K562 (cell line): Measurements from ENCODE around the gene CCDC184. TPM values are rescaled to one million over a fixed set of nuclear protein-coding genes. Genes with fewer than 3 reads are reported as not detected.

ENCODE experiments used
- C11orf30 ChIP-seq: fragments of 450-650 bp; IDR thresholded peaks from 2 replicates; pipeline ENCODE4 v1.6.1; 2016; ENCODE audit warnings: low read depth, mild to moderate bottlenecking
- FOXA3 ChIP-seq, 2 experiments: fragments of 450-650 bp in 1 of 2; sonication (generic) in 1 of 2; formaldehyde crosslinking; IDR thresholded peaks in 1 of 2; conservative IDR thresholded peaks in 1 of 2; 2 replicates each; pipeline versions ENCODE4 v1.4.0 to v1.8.0; 2020 to 2022; ENCODE audit warnings: mild to moderate bottlenecking in 2 of 2, missing genetic modification reagents in 1 of 2
- FUS ChIP-seq: fragments of 200-400 bp; formaldehyde crosslinking; optimal IDR thresholded peaks from 2 replicates; pipeline ENCODE3; 2017; ENCODE audit warnings: low read depth, low read length
- HOXB6 ChIP-seq: fragments of 250-450 bp; sonication (Bioruptor Pico); IDR thresholded peaks from 2 replicates; pipeline ENCODE4 v1.5.1; 2022; ENCODE audit warnings: mild to moderate bottlenecking, borderline replicate concordance
- ILK ChIP-seq: fragments of 450-650 bp; IDR thresholded peaks from 2 replicates; pipeline ENCODE4 v1.6.1; 2016; ENCODE audit warnings: missing genetic modification characterization, low read depth, mild to moderate bottlenecking, missing compliant biosample characterization, moderate library complexity, borderline replicate concordance
- KDM2B ChIP-seq: fragments of 250-450 bp; sonication (Bioruptor Pico); IDR thresholded peaks from 2 replicates; pipeline ENCODE4 v1.8.0; 2021; ENCODE audit warnings: mild to moderate bottlenecking, moderate library complexity
- MAX ChIP-seq: sonication (generic); formaldehyde crosslinking; IDR thresholded peaks from 2 replicates; pipeline ENCODE4 v1.9.0; 2022; ENCODE audit warnings: mild to moderate bottlenecking, missing genetic modification reagents
- MBD1 ChIP-seq: fragments of 250-450 bp; sonication (Bioruptor Pico); IDR thresholded peaks from 2 replicates; pipeline ENCODE4 v1.8.0; 2022; ENCODE audit warnings: inconsistent platforms
- MBD2 ChIP-seq: sonication (generic); IDR thresholded peaks from 2 replicates; pipeline ENCODE4 v1.6.1; 2016; ENCODE audit warnings: low read depth, borderline replicate concordance
- POLR2A ChIP-seq: fragments of 450-650 bp; conservative IDR thresholded peaks from 2 replicates; pipeline ENCODE4 v1.6.1; 2016
- SMAD2 ChIP-seq: fragments of 150-350 bp; IDR thresholded peaks from 2 replicates; pipeline ENCODE4 v1.6.1; 2014; ENCODE audit warnings: low read depth, mild to moderate bottlenecking, low read length
- STAG1 ChIP-seq: sonication (generic); formaldehyde crosslinking; IDR thresholded peaks from 2 replicates; pipeline ENCODE4 v1.5.0; 2020; ENCODE audit warnings: missing genetic modification reagents, borderline replicate concordance
- TAL1 ChIP-seq: fragments of 450-650 bp; IDR thresholded peaks from 2 replicates; pipeline ENCODE4 v1.6.1; 2016; ENCODE audit warnings: mild to moderate bottlenecking
- TFE3 ChIP-seq: fragments of 450-650 bp; formaldehyde crosslinking; IDR thresholded peaks from 2 replicates; pipeline ENCODE4 v1.4.0; 2020; ENCODE audit warnings: mild to moderate bottlenecking, mixed read lengths
- TRIM24 ChIP-seq, 2 experiments: fragments of 450-650 bp; IDR thresholded peaks; 2 replicates each; pipeline ENCODE4 v1.6.1; 2016
- ZKSCAN3 ChIP-seq: fragments of 250-450 bp; sonication (Bioruptor Pico); IDR thresholded peaks from 2 replicates; pipeline ENCODE4 v1.4.0; 2020
- ZNF124 ChIP-seq: sonication (generic); formaldehyde crosslinking; IDR thresholded peaks from 2 replicates; pipeline ENCODE4 v1.8.1; 2022; ENCODE audit warnings: missing genetic modification reagents
- ZNF24 ChIP-seq: fragments of 450-650 bp; IDR thresholded peaks from 2 replicates; pipeline ENCODE4 v1.6.1; 2016
- ZNF609 ChIP-seq: sonication (generic); formaldehyde crosslinking; IDR thresholded peaks from 2 replicates; pipeline ENCODE4 v1.8.1; 2023; ENCODE audit warnings: missing genetic modification reagents, mild to moderate bottlenecking, borderline replicate concordance
- ZNF75A ChIP-seq: fragments of 450-650 bp; formaldehyde crosslinking; IDR thresholded peaks from 2 replicates; pipeline ENCODE4 v1.4.0; 2020; ENCODE audit warnings: mild to moderate bottlenecking
- ZNF778 ChIP-seq: fragments of 450-650 bp; formaldehyde crosslinking; IDR thresholded peaks from 2 replicates; pipeline ENCODE4 v1.4.0; 2020; ENCODE audit warnings: mild to moderate bottlenecking, moderate library complexity
- polyA plus RNA-seq, 8 experiments: library from polyadenylated mRNA; depleted of rRNA in 4 of 8; stranded (reverse) in 5 of 8; unstranded in 3 of 8; fragments of >200 nt; fragmentation: Nextera tagmentation in 2 of 8; fragmentation: Illumina TruSeq in 1 of 8; extraction: Ambion mirVana in 2 of 8; extraction: Trizol in 1 of 8; gene quantifications; 2 replicates each; pipeline versions ENCODE4 v1.2.1 to v1.2.3, GENCODE V29; 2011 to 2014; ENCODE audit warnings: inconsistent platforms in 1 of 8, missing spikeins in 1 of 8
- total RNA-seq, 7 experiments: library from RNA; depleted of rRNA in 6 of 7; stranded (reverse); fragments of >200 nt in 6 of 7; fragmentation: Illumina TruSeq in 2 of 7; extraction: Trizol in 2 of 7; gene quantifications; 2 replicates each; pipeline versions ENCODE4 v1.2.1 to v1.2.3, GENCODE V29; 2011 to 2021; ENCODE audit warnings: low replicate concordance in 1 of 7

CCDC184 gene
- total and polyA plus RNA-seq, 9 of the 15 experiments (the other 6 are each of a cell fraction or from before 2014, with no cell fraction given), result 0.09 TPM; not detected in 8

- TF ChIP-seq ZNF609 (CRISPR knock-in tag) (no peak), ZKSCAN3 (no peak), TFE3 (no peak), ZNF778 (CRISPR knock-in tag) (no peak), C11orf30 (peak; percentile 61), HOXB6 (CRISPR knock-in tag) (no peak), MBD2 (peak; percentile 45; the same call in 1 of the 2 replicates), KDM2B (CRISPR knock-in tag) (no peak), SMAD2 (no peak), MBD1 (CRISPR knock-in tag) (no peak), ZNF75A (CRISPR knock-in tag) (no peak), FUS (no peak), FOXA3 (CRISPR knock-in tag; conservative IDR thresholded peaks at IDR 0.05 in 1 of 2, IDR thresholded peaks at IDR 0.05 in 1 of 2) (no peak; a peak in 1 of 4 replicates), ZNF124 (CRISPR knock-in tag) (no peak), TAL1 (no peak), MAX (peak; percentile 43; the same call in 1 of the 2 replicates), TRIM24 (IDR thresholded peaks at IDR 0.05) (peak in 1 of 2 experiments; percentile 20; a peak in 1 of 4 replicates), ZNF24 (no peak), POLR2A (peak; percentile 73), STAG1 (CRISPR knock-in tag) (no peak), ILK (tag) (no peak)
Observed at GRCh38 chr12:48157018-48157888, 26.2 kb upstream of the CCDC184 start, which contains the start of gene ASB8 (continued).
